ENCODE results near the gene RERGL. TPM values are rescaled to one million over a fixed set of nuclear protein-coding genes. Genes with fewer than 3 reads are reported as not detected.
"Not testable (repeated sequence)": the region's sequence is repeated elsewhere in the genome, so short reads cannot be mapped to it uniquely, and the experiment has no call there.

The RERGL gene, protein sequence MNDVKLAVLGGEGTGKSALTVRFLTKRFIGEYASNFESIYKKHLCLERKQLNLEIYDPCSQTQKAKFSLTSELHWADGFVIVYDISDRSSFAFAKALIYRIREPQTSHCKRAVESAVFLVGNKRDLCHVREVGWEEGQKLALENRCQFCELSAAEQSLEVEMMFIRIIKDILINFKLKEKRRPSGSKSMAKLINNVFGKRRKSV
- polyA plus RNA-seq (2013, experiment 1 of 2; ENCODE audit: insufficient read length): not detected
- not detected for polyA plus RNA-seq (2013, experiment 2 of 2; ENCODE audit: insufficient read length)

DNA sequence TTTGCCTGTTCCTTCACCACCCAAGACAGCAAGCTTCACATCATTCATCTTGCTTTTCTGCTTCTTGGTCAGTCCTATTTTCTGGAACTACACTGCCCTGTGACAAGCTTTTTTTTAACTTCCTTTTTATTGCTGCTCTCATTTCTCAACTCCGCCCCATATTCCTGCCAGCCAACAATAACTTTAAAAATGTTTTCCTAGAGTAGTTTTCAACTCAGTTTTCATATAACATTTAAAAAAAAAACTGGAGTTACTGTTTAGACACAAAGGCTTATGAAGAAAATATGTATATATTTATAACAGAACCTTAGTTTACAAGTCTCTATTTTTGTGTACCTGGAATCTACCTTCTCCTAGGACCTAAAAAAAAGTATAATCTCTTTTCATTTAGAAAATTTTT is at the start of gene RERGL:
RERGL (minus strand) TSS at position 101 of the 400 bp plus-strand sequence; CDS start at position 48, 53 bp downstream.
- DNase-seq: no peak

DNA sequence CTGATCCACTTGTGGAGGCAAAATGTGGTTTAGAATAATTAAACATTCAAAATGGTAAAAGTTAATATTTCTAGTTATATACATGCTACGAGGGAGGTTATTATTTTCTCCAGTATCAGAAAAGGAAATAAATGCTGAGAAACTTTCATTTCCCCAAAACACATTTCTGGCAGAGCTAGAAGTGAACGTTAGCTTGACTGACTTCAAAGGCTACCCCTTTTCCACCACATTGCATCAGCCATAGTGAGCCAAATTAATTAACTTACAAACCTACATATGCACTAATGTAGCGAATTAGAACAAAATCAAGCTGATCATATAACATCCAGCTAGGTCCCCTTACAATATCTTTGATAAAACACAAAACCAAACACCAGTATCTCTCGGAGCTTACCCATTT is 49.3 kb upstream of the RERGL start:
- DNase-seq: no peak

DNA sequence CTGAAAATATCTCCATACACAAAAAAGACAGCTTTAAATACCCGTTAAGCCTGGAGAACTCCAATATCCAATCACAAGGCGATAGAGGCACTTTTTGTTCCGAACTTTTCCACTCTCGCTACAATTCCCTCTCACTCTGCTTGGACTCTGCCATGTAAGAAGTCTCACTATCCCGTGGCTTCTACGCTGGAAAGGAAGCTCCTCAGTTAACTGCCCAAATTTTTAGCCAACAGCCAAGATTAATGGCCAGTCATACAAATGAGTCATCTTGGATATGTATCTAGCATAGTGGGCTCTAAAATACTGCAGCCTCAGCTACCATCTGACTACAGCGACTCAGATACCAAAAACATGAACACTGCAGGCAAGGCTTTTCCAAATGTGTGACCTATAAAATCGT is 45.5 kb upstream of the RERGL start:
- DNase-seq: peak; percentile 39

DNA sequence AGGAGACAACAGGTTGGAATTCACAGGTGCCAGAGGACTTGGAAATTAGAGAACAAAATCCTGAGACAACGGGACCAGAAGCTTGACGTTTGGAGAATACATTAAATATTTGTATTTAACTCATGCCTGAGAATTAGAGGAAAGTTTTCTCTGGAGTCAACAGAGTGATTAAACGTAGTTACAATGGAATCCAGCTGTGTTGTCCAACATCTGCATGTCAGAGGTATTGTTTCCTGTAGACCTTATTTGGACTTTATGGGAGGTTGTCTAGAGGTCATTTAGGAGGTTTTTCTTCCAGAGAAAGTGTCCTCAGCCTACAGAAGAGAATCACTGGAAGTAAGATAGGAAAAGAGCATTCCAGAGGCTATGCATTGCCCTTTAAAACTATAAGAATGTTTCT is 45.1 kb upstream of the RERGL start:
- DNase-seq: no peak

DNA sequence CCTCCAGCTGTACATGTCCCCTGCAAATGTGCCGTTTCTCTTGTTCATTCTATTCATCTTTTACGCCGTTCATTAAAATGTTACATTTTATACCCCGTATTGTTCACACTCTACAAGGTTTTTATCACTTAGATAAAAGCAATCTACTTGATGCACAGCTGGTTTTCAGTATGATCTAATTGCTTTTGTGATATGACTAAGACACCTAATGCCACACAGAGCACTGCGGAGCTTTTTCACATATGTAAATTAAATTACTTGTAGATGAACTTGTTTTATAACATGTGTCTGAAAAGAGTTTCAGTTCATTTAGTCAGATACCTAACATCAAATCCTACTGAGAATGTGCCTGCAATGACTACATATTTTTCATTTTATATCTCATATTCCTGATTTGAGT is 40.9 kb upstream of the RERGL start:
- DNase-seq: no peak

DNA sequence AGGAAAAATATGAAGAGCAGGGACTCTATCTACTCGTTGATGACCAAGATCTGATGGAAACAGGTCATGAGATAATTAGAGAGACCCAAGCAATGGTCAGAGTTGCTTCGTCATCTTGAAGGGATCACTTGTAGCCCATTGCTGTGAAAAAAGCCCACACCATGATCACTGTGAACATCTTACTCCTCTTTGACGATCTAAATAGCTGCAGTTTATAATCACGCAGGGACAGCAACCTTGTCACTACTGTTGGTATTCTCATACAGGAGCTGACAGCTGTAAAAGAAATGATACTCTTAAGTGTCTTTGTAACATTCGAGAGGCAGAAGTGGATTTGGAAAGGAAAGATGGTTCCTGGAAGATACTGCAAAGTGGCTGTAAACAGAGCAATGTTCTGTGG is 33.7 kb upstream of the RERGL start:
- no peak for DNase-seq

DNA sequence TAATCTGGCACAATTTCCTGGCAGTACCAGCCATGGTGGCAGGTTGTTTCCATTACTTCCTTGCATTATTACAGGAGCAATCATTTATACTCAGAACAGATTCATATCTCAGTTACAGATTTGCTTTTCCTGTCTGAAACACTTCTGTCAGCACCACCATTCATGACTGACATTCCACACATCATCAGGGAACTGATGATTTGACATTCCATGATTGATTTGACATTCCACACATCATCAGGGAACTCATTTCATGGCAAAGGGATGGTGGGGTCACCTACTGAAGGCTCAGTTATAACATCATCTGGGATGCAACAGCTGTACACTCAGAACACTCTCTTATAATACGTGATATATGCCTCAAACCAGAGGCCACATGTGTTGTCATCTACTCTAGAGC is 30.9 kb upstream of the RERGL start:
- DNase-seq: no peak

DNA sequence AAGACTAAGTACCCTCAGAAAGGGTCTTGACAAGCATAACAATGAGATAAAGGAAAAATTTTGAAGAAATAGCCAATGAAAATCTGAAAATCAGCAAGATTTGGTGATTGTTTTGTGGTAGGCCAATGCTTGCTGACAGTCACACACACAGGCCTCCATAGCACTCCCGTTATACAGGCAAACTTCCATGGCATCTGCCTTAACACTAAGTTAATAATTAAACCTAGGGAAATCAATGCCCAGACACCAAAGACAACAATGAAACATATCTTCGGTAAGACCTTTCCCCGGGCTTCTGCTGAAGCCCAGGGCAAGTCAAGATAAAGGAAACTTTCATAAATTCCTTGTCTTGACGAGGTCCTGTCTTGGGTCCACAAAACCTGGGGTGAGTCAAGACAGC is 18.6 kb upstream of the RERGL start:
- DNase-seq: no peak

DNA sequence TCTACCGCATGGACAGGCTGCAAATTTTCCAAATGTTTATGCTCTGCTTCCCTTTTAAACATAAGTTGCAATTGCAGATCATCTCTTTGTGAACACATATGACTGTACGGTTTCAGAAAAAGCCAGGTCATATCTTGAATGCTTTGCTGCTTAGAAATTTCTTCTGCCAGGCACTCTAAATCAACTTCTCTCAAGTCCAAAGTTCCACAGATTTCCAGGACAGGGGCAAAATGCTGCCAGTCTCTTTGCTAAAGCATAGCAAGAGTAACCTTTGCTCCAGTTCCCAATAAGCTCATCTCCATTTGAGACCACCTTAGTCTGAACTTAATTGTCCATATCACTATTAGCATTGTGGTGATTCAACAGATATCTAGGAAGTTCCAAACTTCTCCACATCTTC is 13.6 kb upstream of the RERGL start:
- DNase-seq: no peak

DNA sequence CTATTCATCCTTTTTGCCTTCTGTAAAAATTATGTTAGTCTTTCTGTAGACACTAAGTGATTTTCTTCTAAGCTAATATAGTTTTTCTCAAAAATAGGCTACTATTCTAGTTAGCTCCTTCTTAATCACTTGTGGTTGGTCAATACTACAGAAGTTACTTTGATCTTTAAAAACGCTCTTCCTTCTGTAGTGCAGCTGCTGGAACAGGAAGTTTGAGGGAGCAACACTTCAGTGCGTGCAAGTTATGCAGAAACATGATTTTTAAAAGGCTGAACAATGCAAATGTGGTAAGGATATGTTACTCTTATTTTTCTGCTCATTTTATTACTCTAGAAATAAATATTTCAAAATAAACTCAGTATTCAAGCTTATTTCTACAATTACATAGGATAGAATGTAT is 11.1 kb upstream of the RERGL start:
- DNase-seq: no peak

DNA sequence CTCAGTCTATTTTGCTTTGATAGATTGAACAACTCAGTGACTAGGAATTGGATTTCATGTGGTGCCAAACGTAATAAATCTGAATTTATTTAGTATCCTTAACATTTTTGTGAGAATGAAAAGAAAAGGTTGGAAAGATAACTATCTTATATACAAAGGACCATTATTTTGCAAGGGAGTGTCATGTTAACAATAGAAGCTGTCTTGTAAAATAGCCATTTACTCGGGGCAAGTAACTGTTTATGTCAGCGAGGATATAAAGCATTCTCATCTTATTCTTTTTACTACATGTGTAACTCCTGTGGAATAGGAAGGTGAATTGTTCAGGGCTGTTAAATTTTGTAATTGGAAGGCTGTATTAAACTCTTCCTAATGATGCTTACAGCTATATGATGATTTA is 5.9 kb downstream of the RERGL start:
- DNase-seq: no peak

DNA sequence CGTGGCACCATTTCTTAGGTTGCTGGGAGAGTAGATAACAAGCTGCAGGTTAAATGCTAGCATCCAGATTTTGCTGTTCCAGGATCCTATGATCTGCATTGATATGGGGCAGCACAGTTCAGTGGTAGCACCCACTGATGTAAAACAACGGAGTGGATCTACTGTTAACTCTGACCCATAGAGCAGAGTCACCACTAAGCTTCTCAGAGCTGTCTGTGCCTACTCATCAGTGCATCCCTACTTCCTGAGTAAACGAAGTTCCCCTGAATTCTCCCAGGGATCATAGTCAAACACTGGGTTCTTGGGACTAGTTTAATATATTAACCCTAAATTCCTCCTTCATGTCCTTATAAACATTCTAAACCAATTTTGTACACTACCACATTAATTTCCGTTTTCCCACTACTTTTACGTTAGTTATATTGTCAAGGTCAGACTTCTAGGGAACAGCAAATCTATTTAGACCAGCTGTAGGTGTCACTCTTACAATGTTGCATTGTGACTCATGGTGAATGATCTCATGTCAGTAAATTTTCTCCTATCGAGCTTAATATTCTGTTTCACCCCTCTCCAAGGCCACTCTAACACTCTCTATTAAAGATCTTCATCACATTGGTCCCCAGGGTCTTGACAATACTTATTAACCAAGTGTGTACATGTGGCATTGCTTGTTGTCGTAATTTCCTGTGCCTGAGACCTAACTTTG is 10.3 kb downstream of the RERGL start:
- no peak for DNase-seq

DNA sequence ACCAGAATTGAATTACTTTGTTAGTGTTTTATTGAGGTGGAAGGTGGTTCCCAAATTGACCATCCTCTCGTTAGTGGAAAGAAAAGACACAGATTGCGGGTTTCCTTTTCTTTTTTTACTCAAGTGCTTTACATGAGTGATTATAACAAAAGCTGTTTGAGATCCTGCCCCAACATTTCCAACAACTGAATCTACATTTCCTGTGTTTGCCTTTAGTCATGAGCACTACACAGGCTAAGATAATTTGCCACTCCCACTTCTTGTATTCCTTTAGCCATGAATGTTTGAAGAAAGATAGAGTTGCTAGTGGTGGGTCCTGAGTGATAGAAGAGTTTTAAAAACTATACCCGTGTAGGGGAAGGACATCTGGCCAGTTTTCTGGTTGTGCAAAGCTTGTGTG is 16.0 kb downstream of the RERGL start:
- no peak for DNase-seq

DNA sequence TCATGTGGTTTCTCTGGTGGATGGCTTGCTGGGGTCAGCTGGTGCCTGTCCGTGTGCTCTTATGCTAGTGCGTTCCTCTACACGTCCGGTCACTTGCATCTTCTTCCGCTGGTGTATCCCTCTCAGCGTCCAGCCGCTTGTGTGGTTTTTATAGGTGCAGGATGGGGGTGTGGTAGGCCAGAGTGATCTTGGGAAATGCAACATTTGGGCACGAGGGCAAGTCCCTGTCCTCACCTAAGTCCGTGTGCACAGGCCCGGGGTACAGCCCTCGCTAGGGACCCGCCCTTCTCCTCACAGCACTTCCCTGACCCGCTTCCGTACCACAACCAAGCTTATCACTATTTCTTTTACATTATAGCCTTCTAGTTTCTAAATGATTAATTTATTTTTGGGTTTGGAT is 17.3 kb downstream of the RERGL start:
- DNase-seq: no peak

DNA sequence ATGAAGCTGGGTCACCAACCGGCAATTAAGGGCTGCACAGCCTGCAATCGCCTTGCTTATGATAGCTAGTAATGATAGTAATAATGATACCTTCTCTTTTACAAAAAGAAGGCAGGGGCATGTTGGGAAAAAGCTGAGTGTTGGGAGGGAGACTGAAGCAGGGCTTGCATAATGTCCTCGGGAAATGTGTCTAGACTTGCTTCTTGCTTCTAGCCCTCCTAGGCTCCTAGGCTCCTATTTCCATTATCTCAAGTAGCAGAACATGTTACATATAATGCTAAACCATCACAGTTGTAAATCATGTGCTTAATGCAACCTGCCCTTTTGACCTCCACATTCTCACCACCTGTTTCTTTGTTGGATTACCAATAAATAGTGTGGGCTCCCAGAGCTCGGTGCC is 18.7 kb downstream of the RERGL start:
- no peak for DNase-seq

DNA sequence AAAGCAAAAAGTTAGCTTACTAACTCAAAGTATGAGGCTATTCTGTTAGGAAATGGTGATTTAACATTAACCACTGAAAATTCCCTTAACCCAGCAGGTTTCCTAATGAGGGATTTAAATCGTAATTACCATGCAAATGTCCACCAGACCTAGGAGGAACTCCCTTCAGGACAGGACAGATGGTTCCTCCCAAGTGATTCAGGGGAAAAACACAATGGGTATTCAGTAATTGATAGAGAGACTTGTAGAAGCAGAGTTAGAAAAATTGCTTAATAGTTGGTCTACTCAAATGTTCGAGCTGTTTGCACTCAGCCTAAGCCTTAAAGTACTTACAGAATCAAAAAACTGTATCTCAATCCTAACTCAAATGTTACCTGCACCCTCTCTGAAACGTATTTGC is 21.6 kb downstream of the RERGL start:
- no peak for DNase-seq

DNA sequence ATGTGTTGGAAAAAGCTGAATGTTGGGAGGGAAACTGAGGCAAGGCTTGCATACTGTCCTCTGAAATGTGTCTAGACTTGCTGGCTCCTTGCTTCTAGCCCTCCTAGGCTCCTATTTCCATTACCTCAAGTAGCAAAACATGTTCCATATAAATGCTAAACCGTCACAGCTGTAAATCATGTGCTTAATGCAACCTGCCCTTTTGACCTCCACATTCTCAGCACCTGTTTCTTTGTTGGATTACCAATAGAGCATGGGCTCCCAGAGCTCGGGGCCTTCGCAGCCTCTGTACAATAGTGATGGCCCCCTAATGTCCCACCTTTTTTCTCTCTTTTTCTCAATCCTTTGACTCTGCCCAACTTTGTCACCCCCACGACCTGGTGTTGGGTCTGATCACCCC is 23.3 kb downstream of the RERGL start:
- DNase-seq: no peak

DNA sequence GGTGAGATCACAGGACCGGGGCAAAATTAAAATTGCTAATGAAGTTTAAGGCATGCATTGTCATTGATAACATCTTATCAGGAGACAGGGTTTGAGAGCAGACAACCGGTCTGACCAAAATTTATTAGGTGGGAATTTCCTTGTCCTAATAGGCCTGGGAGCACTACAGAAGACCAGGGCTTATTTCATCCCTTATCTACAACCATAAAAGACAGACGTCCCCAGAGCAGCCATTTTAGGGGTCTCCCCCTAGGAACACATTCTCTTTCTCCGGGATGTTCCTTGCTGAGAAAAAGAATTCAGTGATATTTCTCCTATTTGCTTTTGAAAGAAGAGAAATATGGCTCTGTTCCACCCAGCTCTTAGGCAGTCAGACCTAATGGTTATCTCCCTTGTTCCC is 27.1 kb downstream of the RERGL start:
- DNase-seq: not testable (repeated sequence)

DNA sequence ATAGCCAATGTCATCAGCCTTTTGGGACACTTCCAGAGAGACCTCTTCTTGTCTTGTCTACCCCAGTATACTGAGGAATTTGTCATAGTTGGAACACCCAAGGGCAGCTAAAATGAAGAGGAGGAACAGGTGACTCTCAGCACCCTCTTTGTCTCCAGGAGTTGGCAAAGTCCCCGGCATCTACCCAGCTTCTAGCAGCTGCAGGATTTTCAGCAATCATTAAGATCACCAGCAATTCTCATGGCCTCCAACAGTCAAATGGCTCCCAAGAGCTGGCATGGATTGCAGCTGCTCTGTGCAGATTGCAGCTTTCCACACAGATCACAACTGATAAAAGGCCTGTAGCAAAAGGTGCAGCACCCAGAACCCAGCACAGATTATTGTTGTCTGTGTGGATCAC is 32.9 kb downstream of the RERGL start:
- no peak for DNase-seq

DNA sequence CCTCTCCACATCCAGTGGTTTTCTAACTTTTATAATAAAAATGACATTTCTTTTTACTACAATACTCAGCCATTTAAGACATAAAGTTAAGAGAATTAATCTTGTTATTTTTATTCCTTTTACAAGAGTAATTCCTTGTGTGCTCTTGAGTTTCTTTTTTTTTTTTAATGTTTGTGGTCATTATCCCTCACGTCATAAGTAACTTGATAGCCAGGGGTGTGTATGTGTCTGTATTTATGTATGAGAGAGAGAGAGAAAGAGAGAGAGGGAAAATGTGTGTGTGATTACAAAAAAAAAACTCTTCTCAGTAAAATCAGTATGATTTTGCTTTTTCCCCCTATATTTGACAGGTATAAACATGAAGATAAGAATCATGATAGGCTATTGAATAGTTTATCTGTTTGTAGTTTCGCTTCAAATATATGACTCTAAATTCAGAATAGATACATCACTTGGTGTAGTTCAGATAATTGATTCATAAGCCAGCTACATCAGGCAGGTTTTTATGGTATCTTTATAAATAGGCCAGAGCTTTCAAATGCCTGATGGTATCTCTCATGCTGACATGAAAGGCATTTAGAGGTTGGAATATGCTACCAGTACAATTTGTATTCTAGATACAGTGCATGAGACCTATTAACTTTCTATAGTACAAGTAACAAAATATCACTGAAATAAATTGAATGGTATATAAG is 34.9 kb downstream of the RERGL start:
- no peak for DNase-seq

DNA sequence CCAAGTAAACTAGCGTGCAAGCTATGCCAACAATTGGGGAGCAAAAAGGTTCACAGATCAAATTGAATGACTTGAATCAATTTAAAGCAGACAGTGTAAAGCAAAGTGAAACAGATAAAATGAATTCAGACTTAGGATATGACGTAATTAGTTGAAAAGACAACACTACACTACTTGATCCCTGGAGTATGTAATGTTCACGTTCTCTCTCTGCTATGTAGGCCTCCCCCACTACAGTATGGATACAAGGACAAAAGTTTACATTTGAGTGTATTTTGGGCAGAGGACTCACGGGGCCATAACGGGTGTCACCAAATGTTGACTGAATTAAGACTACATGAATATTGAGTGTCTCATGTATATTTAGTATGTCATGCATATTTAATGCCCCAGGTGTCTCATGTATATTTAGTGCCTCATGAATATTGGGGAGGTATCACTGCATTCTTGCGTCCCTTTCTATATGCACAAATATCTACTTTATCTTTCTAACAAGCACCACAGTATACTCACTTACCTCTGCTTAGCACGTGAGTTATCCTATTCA is 44.5 kb downstream of the RERGL start:
- no peak for DNase-seq

DNA sequence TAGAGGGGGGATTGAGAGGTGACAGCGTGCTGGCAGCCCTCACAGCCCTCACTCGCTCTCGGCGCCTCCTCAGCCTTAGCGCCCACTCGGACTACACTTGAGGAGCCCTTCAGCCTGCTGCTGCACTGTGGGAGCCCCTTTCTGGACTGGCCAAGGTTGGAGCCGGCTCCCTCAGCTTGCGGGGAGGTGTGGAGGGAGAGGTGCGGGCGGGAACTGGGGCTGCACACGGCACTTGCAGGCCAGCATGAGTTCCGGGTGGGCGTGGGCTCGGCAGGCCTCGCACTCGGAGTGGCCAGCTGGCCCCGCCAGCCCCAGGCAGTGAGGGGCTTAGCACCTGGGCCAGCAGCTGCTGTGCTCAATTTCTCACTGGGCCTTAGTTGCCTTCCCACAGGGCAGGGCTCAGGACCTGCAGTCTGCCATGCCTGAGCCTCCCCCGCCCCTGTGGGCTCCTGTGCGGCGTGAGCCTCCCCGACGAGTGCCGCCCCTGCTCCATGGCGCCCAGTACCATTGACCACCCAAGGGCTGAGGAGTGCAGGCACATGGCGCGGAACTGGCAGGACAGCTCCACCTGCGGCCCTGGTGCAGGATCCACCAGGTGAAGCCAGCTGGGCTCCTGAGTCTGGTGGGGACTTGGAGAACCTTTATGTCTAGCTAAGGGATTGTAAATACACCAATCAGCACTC is 49.8 kb downstream of the RERGL start:
- DNase-seq: not testable (repeated sequence)
